Stimulated activated CD4-positive, alpha-beta T cell treated with anti-CD3 and anti-CD28 coated beads, Interleukin-15, amount 100 ng/mL, for 1 hour (primary cell): Measurements from ENCODE around the gene GPHA2.

Experiments
- DNase-seq, 2 donors: peaks; one replicate each; pipeline ENCODE4 v3.0.0-alpha.2; 2020; ENCODE audit warnings: low read depth in 1 of 2, low spot score in 1 of 2

GPHA2 gene

GRCh38 chr11:64931290-64931689 lies 4.4 kb downstream of the GPHA2 start:
- DNase-seq = no peak

GRCh38 chr11:64930340-64930739 lies 5.4 kb downstream of the GPHA2 start:
- no peak for DNase-seq

- no peak for DNase-seq
Observed at GRCh38 chr11:64929625-64930024, 6.1 kb downstream of the GPHA2 start.

- no peak for DNase-seq
Observed at GRCh38 chr11:64928957-64929356, 6.7 kb downstream of the GPHA2 start.

GRCh38 chr11:64926689-64927088 lies 9.0 kb downstream of the GPHA2 start:
- no peak for DNase-seq

- DNase-seq = no peak
Observed at GRCh38 chr11:64925536-64926436, 9.9 kb downstream of the GPHA2 start.

- DNase-seq = no peak
Observed at GRCh38 chr11:64924910-64925284, 10.8 kb downstream of the GPHA2 start.

- peak; percentile 79 to 83 for DNase-seq
Observed at GRCh38 chr11:64923944-64924909, 11.5 kb downstream of the GPHA2 start, which contains the start of gene PPP2R5B. Gene PPP2R5B, plus strand, starts transcription at chr11:64924689. Its CDS starts 1,046 bp downstream, at chr11:64925735.

- no peak for DNase-seq
Observed at GRCh38 chr11:64923151-64923661, 12.5 kb downstream of the GPHA2 start.

GRCh38 chr11:64921384-64921783 lies 14.3 kb downstream of the GPHA2 start:
- no peak for DNase-seq

- no peak for DNase-seq
Observed at GRCh38 chr11:64920124-64920523, 15.6 kb downstream of the GPHA2 start.

GRCh38 chr11:64919627-64920026 lies 16.1 kb downstream of the GPHA2 start:
- DNase-seq = no peak

GRCh38 chr11:64918017-64918416 lies 17.7 kb downstream of the GPHA2 start:
- no peak for DNase-seq

- no peak for DNase-seq
Observed at GRCh38 chr11:64917663-64917995, 18.1 kb downstream of the GPHA2 start.

- peak; percentile 98 for DNase-seq
Observed at GRCh38 chr11:64916775-64917662, 18.7 kb downstream of the GPHA2 start, which contains the start of gene ATG2A. Gene ATG2A, minus strand, starts transcription at chr11:64917209. Its CDS starts 74 bp downstream, at chr11:64917135.

- DNase-seq = no peak
Observed at GRCh38 chr11:64916040-64916774, 19.5 kb downstream of the GPHA2 start.

- no peak for DNase-seq
Observed at GRCh38 chr11:64915376-64915887, 20.3 kb downstream of the GPHA2 start.

GRCh38 chr11:64914123-64914522 lies 21.6 kb downstream of the GPHA2 start:
- no peak for DNase-seq

- no peak for DNase-seq
Observed at GRCh38 chr11:64913171-64913727, 22.4 kb downstream of the GPHA2 start.
